ENCODE measurements around the gene CYP20A1.

DNA sequence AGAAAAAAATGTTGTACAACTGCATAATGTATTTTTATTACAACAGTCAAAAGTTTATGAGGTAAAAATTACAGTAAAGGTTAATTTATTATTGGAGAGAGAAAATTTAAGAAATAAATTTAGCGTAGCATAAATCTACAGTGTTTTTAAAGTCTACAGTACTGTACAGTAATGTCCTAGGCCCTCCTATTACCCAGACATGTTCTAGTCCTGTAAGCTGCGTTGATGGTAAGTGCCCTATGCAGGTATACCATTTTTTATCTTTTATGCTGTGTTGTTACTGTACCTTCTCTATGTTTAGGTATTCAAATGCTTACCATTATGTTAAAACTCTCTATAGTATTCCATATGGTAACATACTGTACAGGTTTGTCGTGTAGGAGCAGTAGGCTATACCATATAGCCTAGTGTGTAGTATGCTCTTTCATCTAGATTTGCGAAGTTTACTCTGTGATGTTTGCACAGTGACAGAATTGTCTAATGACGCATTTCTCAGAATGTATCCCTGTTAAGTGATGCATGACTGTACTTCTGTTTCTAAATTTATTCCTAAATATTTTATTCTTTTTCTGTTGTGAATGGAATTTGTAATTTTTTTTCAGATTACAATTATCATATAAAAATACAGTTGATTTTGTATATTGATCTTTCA lies 113.9 kb downstream of the CYP20A1 start:
- TF ChIP-seq POLR2A (IDR thresholded peaks at IDR 0.05), result no peak
- TF ChIP-seq, protein P1, sequence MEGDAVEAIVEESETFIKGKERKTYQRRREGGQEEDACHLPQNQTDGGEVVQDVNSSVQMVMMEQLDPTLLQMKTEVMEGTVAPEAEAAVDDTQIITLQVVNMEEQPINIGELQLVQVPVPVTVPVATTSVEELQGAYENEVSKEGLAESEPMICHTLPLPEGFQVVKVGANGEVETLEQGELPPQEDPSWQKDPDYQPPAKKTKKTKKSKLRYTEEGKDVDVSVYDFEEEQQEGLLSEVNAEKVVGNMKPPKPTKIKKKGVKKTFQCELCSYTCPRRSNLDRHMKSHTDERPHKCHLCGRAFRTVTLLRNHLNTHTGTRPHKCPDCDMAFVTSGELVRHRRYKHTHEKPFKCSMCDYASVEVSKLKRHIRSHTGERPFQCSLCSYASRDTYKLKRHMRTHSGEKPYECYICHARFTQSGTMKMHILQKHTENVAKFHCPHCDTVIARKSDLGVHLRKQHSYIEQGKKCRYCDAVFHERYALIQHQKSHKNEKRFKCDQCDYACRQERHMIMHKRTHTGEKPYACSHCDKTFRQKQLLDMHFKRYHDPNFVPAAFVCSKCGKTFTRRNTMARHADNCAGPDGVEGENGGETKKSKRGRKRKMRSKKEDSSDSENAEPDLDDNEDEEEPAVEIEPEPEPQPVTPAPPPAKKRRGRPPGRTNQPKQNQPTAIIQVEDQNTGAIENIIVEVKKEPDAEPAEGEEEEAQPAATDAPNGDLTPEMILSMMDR (IDR thresholded peaks at IDR 0.05), result no peak

Measured in uterus (tissue), 2 donors.